Hepatocyte (in vitro differentiated cells): ENCODE measurements around the gene AGAP1. TPM values are rescaled to one million over a fixed set of nuclear protein-coding genes. Genes with fewer than 3 reads are reported as not detected.

ENCODE experiments used
- DNase-seq: peaks from one replicate; pipeline ENCODE4 v3.0.0-alpha.2; 2016; ENCODE audit warnings: low spot score
- H2AFZ ChIP-seq: fragments of 200-600 bp; sonication (generic); 2 replicates; pipeline ENCODE4 v1.6.0; 2016; ENCODE audit warnings: antibody characterized with exemption, mild to moderate bottlenecking
- H3K27ac ChIP-seq: fragments of 200-600 bp; sonication (generic); 2 replicates; pipeline ENCODE4 v1.5.1; 2016; ENCODE audit warnings: mild to moderate bottlenecking
- H3K27me3 ChIP-seq: fragments of 200-600 bp; sonication (generic); 2 replicates; pipeline ENCODE4 v1.6.1; 2016
- H3K36me3 ChIP-seq: fragments of 200-600 bp; sonication (generic); replicated peaks from 2 replicates; pipeline ENCODE4 v1.5.1; 2016; ENCODE audit warnings: low read depth; ENCODE audit not compliant: insufficient read depth
- H3K4me1 ChIP-seq: fragments of 200-600 bp; sonication (generic); 2 replicates; pipeline ENCODE4 v1.5.1; 2016; ENCODE audit warnings: mild to moderate bottlenecking, moderate library complexity; ENCODE audit not compliant: insufficient read depth
- H3K4me2 ChIP-seq: fragments of 200-600 bp; sonication (generic); 2 replicates; pipeline ENCODE4 v1.6.0; 2016
- H3K4me3 ChIP-seq: fragments of 200-600 bp; sonication (generic); 2 replicates; pipeline ENCODE4 v1.5.1; 2016; ENCODE audit warnings: mild to moderate bottlenecking
- H3K79me2 ChIP-seq: fragments of 200-600 bp; sonication (generic); 2 replicates; pipeline ENCODE4 v1.6.0; 2017; ENCODE audit warnings: mild to moderate bottlenecking
- H3K9me2 ChIP-seq: fragments of 200-600 bp; sonication (generic); replicated peaks from 2 replicates; pipeline ENCODE4 v1.6.0; 2017; ENCODE audit warnings: mild to moderate bottlenecking; ENCODE audit not compliant: insufficient read depth
- H3K9me3 ChIP-seq: fragments of 200-600 bp; sonication (generic); 2 replicates; pipeline ENCODE4 v1.5.1; 2016; ENCODE audit warnings: low read depth, mild to moderate bottlenecking
- H4K20me1 ChIP-seq: fragments of 200-600 bp; sonication (generic); 2 replicates; pipeline ENCODE4 v1.6.0; 2016; ENCODE audit warnings: mild to moderate bottlenecking; ENCODE audit not compliant: insufficient read depth, poor library complexity, severe bottlenecking
- CTCF ChIP-seq: fragments of 200-600 bp; sonication (generic); IDR thresholded peaks from 2 replicates; pipeline ENCODE4 v1.5.1; 2016; ENCODE audit warnings: antibody characterized with exemption, mild to moderate bottlenecking; ENCODE audit not compliant: poor library complexity
- EZH2 ChIP-seq: fragments of 200-600 bp; sonication (generic); IDR thresholded peaks from 2 replicates; pipeline ENCODE4 v1.6.1; 2016; ENCODE audit warnings: antibody characterized with exemption, mild to moderate bottlenecking, borderline replicate concordance
- EZH2phosphoT487 ChIP-seq: fragments of 200-600 bp; sonication (generic); IDR thresholded peaks from one replicate; pipeline ENCODE4 v1.6.1; 2018; ENCODE audit warnings: antibody characterized with exemption, mild to moderate bottlenecking, low read depth, moderate library complexity; ENCODE audit not compliant: unreplicated experiment, severe bottlenecking
- WGBS: methylation state at CpG from one replicate; pipeline ENCODE4 v1.1.6; 2016; ENCODE audit warnings: low lambda C conversion rate; ENCODE audit errors: missing lambda C conversion rate; 5-methylcytosine and 5-hydroxymethylcytosine counted together
- polyA plus RNA-seq: library from polyadenylated mRNA; unstranded; fragments of >200 nt; fragmentation: Nextera tagmentation; extraction: Ambion mirVana; gene quantifications from 2 replicates; pipeline ENCODE4 v1.2.1, GENCODE V29; 2016
- total RNA-seq: library from RNA; depleted of rRNA; stranded (reverse); fragments of >200 nt; gene quantifications from 2 replicates; pipeline ENCODE4 v1.2.3, GENCODE V29; 2014

The AGAP1 gene
- total and polyA plus RNA-seq, 2 experiments from 2014 or later: 12.1 to 20.0 TPM

- peaks cover 11% of the 10 kb centered on the region for H3K79me2 ChIP-seq
- H3K27me3 ChIP-seq: no peaks in the 10 kb centered on the region
- H3K36me3 ChIP-seq: no peaks in the 10 kb centered on the region
- H3K4me2 ChIP-seq: no peak overlapping the region
- H2AFZ ChIP-seq: no peak overlapping the region
- 97% methylated on average over 6 of the region's 6 CpGs for WGBS
- no peaks in the 10 kb centered on the region for H3K9me2 ChIP-seq
- DNase-seq: no peak
- H3K9me3 ChIP-seq: no peaks in the 10 kb centered on the region
- peaks cover 3% of the 10 kb centered on the region for H4K20me1 ChIP-seq
- TF ChIP-seq CTCF: no peak
- no peak for TF ChIP-seq EZH2phosphoT487
- TF ChIP-seq EZH2: no peak
- no peak overlapping the region for H3K27ac ChIP-seq
- no peak overlapping the region for H3K4me3 ChIP-seq
- H3K4me1 ChIP-seq: peaks cover 11% of the 10 kb centered on the region
Observed at GRCh38 chr2:235712176-235712575, 218.3 kb downstream of the AGAP1 start.

- Histone ChIP-seq H3K4me3 (no peak overlapping the region), H3K9me3 (no peaks in the 10 kb centered on the region), H4K20me1 (peaks cover 3% of the 10 kb centered on the region), H3K27ac (no peak overlapping the region), H3K9me2 (no peaks in the 10 kb centered on the region), H3K27me3 (no peaks in the 10 kb centered on the region), H3K79me2 (peaks cover 3% of the 10 kb centered on the region), H3K36me3 (no peaks in the 10 kb centered on the region), H3K4me2 (no peak overlapping the region), H3K4me1 (peaks cover 11% of the 10 kb centered on the region), H2AFZ (no peak overlapping the region)
- WGBS: 95% methylated on average over 9 of the region's 9 CpGs
- TF ChIP-seq EZH2phosphoT487 (no peak), CTCF (no peak), EZH2 (no peak)
- DNase-seq: no peak
Observed at GRCh38 chr2:235713189-235713588, 219.3 kb downstream of the AGAP1 start.

GRCh38 chr2:235715601-235716000, 221.8 kb downstream of the AGAP1 start:
- no peak for TF ChIP-seq EZH2
- no peak for TF ChIP-seq CTCF
- no peak for TF ChIP-seq EZH2phosphoT487
- H3K9me2 ChIP-seq: no peaks in the 10 kb centered on the region
- H3K4me2 ChIP-seq: no peak overlapping the region
- H3K36me3 ChIP-seq: no peaks in the 10 kb centered on the region
- H3K9me3 ChIP-seq: no peaks in the 10 kb centered on the region
- H3K4me1 ChIP-seq: no peaks in the 10 kb centered on the region
- H2AFZ ChIP-seq: no peak overlapping the region
- no peaks in the 10 kb centered on the region for H3K27me3 ChIP-seq
- no peak overlapping the region for H3K4me3 ChIP-seq
- no peak overlapping the region for H3K27ac ChIP-seq
- 95% methylated on average over 10 of the region's 10 CpGs for whole genome bisulfite sequencing
- peaks cover 3% of the 10 kb centered on the region for H4K20me1 ChIP-seq
- no peak for DNase-seq
- no peaks in the 10 kb centered on the region for H3K79me2 ChIP-seq
